Panc1 (cell line): ENCODE measurements around the gene ANKRD26.

Source experiments
- CTCF ChIP-seq: fragments of 450-650 bp; IDR thresholded peaks from 2 replicates; pipeline ENCODE4 v1.5.1; 2017; ENCODE audit warnings: mild to moderate bottlenecking
- POLR2AphosphoS5 ChIP-seq: IDR thresholded peaks from 2 replicates; pipeline ENCODE4 v1.6.1; 2012; ENCODE audit warnings: mild to moderate bottlenecking, low read depth, low read length, moderate library complexity
- REST ChIP-seq, 2 experiments: IDR thresholded peaks; 2 replicates each; pipeline ENCODE4 v1.6.1; 2011 to 2012; ENCODE audit warnings: low read depth in 2 of 2, control low read depth in 1 of 2, low read length in 1 of 2, mild to moderate bottlenecking in 1 of 2, moderate library complexity in 1 of 2; ENCODE audit not compliant: insufficient read depth in 1 of 2
- TCF7L2 ChIP-seq: IDR thresholded peaks from 2 replicates; pipeline ENCODE4 v1.6.1; 2011; ENCODE audit warnings: mild to moderate bottlenecking, low read depth, low read length, inconsistent platforms

GRCh38 chr10:27100813-27101347 lies 586 bp upstream of the ANKRD26 start:
- no peak for TF ChIP-seq CTCF
- no peak for TF ChIP-seq TCF7L2
- TF ChIP-seq POLR2AphosphoS5, result no peak
- no peak for TF ChIP-seq REST (IDR thresholded peaks at IDR 0.05; ENCODE audit: insufficient read depth in 1 of 2, low read depth in 2 of 2, low read length in 1 of 2)
